ENCODE data around the gene DNAAF6.

GRCh38 chrX:107227780-107228485, 21.5 kb downstream of the DNAAF6 start:
- no peak for TF ChIP-seq POLR2A (IDR thresholded peaks at IDR 0.05)
- no peak for TF ChIP-seq CTCF (IDR thresholded peaks at IDR 0.05)
- TF ChIP-seq POLR2AphosphoS5 (IDR thresholded peaks at IDR 0.05; ENCODE audit: insufficient read depth in 1 of 2, low read depth in 1 of 2): no peak

Data from vagina (tissue), 2 donors.